ENCODE measurements around the gene LONP1. TPM values are rescaled to one million over a fixed set of nuclear protein-coding genes. Genes with fewer than 3 reads are reported as not detected.
"Not testable (repeated sequence)": the region's sequence is repeated elsewhere in the genome, so short reads cannot be mapped to it uniquely, and the experiment has no call there.

LONP1 gene
- total RNA-seq = 10 to 100 TPM; 71.7 to 79.6 TPM

DNA sequence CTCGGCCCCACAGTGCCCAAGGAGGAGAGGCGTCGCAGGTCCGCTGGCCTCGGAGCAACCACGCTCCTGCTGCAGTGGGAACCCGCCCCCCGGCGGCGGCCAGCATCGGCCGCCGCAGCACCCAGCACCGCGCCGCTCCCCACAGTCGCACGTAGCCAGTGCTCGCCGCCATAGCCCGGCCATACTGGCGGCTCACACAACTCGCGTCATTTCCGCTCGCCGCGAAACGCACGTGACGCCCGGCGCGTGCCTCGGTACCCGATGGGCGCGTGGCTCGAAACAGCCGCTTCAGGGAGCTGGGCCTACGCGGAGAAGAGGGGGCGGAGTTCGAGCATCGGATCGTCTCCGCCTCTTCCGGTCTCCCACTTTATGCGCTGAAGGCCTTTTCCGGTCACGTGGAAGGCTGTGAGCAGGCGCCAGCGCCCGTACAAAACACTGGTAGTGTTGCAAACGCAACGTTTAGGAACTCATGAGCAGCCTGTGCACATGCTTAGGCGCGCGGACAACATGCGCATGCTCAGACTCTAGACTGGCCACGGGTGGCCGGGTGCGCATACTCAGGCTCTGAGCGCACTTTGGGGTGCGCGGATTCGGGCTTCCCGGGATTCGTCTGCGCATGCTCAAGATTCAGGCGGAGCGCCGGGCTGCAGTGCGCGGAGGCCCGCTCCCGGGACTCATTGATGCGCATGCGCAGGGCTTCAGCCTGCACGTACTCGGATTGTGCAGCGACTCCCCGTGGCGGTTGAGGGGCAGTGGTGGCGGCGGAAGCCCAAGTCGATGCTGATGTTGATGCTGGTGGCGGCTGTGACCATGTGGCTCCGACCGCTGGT is at the start of gene LONP1, which contains the start of gene CATSPERD:
LONP1 (minus strand) TSS at position 186 of the 830 bp plus-strand sequence; CDS start at position 172, 14 bp downstream.
CATSPERD (plus strand) TSS at position 677 of the 830 bp plus-strand sequence; CDS start at position 778, 101 bp downstream.
- no peaks in the 10 kb centered on the region for H3K27me3 Mint-ChIP-seq
- peak within 1 kb of the TSS; percentile 97 for H3K27ac Mint-ChIP-seq
- H3K9me3 Mint-ChIP-seq = no peaks in the 10 kb centered on the region
- H3K4me1 Mint-ChIP-seq = peaks cover 33% of the 10 kb centered on the region
- H3K4me3 Mint-ChIP-seq = peak within 1 kb of the TSS; percentile 96
- POLR2A ChIA-PET = interaction anchor here (0.6 to 1.3 kb wide), 3 partner anchors 29 to 1895 kb away, joined by 4 to 5 read pairs (median 5); no protein-coding TSS in a partner anchor
- DNase-seq = peak; percentile 99
- H3K36me3 Mint-ChIP-seq (ENCODE audit: low read depth) = peaks cover 14% of the 10 kb centered on the region
- CTCF ChIA-PET = interaction anchor here (0.6 to 3.2 kb wide), 20 partner anchors 8 to 577 kb away, joined by 3 to 17 read pairs (median 4); partner anchors contain the start of genes RPL36, SAFB and SAFB2

DNA sequence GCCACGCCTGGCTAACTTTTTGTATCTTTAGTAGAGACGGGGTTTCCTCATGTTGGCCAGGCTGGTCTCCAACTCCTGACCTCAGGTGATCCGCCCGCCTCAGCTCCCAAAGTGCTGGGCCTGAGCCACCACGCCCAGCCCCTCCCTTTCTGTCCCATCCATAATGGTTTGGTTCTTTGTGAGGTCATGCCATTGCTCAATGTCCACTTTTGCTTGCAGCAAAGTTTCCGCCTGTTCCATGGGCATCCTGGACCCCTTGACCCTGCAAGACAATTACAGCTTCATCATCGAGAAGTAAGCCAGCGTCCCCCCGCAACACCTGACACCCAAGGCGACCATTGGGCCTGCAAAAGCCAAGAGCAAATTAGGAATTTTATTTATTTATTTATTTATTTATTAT is 48.0 kb upstream of the LONP1 start:
- Mint-ChIP-seq H3K36me3 (ENCODE audit: low read depth) (no peaks in the 10 kb centered on the region), H3K4me1 (no peaks in the 10 kb centered on the region), H3K27me3 (no peaks in the 10 kb centered on the region), H3K9me3 (no peaks in the 10 kb centered on the region), H3K27ac (no peak overlapping the region), H3K4me3 (no peak overlapping the region)
- CTCF ChIA-PET = no interaction called here
- no peak for DNase-seq
- POLR2A ChIA-PET = no interaction called here

DNA sequence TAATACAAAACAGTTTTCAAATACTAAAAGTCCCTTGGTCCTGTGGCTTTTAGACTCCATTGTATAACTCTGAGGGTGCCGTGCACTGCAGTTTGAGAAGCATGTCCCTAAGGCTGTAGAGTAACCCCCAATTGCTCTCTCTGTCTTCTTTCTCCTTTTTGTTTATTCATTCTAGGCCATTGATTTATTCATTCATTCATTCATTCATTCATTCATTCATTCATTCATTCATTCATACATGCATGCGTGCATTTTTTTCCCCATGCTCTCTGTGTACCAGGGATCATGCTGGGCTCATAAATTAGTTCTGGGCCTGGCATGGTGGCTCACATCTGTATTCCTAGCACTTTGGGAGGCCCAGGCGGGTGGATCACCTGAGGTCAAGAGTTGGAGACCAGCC is 45.3 kb upstream of the LONP1 start:
- ChIA-PET POLR2A (no interaction called here), CTCF (no interaction called here)
- Mint-ChIP-seq H3K27me3 (no peaks in the 10 kb centered on the region), H3K4me1 (no peaks in the 10 kb centered on the region), H3K9me3 (no peaks in the 10 kb centered on the region), H3K27ac (no peak overlapping the region), H3K36me3 (ENCODE audit: low read depth) (no peaks in the 10 kb centered on the region), H3K4me3 (no peak overlapping the region)
- no peak for DNase-seq

- no peaks in the 10 kb centered on the region for H3K36me3 Mint-ChIP-seq (ENCODE audit: low read depth)
- no peak for DNase-seq
- POLR2A ChIA-PET = no interaction called here
- H3K4me3 Mint-ChIP-seq = no peak overlapping the region
- no peak overlapping the region for H3K27ac Mint-ChIP-seq
- no peaks in the 10 kb centered on the region for H3K4me1 Mint-ChIP-seq
- no peaks in the 10 kb centered on the region for H3K27me3 Mint-ChIP-seq
- H3K9me3 Mint-ChIP-seq = no peaks in the 10 kb centered on the region
- CTCF ChIA-PET = interaction anchor here (0.6 kb wide), 1 partner anchor 673 kb away, joined by 3 read pairs; no protein-coding TSS in a partner anchor
These were observed 42.8 kb upstream of the LONP1 start for GRCh38 chr19:5762608-5763217.

- Mint-ChIP-seq H3K9me3 (no peaks in the 10 kb centered on the region), H3K27me3 (no peaks in the 10 kb centered on the region), H3K27ac (no peak overlapping the region), H3K36me3 (ENCODE audit: low read depth) (no peaks in the 10 kb centered on the region), H3K4me1 (no peaks in the 10 kb centered on the region), H3K4me3 (no peak overlapping the region)
- no peak for DNase-seq
- ChIA-PET POLR2A (no interaction called here), CTCF (interaction anchor here (0.6 kb wide), 1 partner anchor 18 kb away, joined by 3 read pairs; no protein-coding TSS in a partner anchor)
These were observed 33.8 kb upstream of the LONP1 start for GRCh38 chr19:5753743-5754142.

- H3K36me3 Mint-ChIP-seq (ENCODE audit: low read depth) = no peaks in the 10 kb centered on the region
- H3K27me3 Mint-ChIP-seq = no peaks in the 10 kb centered on the region
- CTCF ChIA-PET = no interaction called here
- no peaks in the 10 kb centered on the region for H3K9me3 Mint-ChIP-seq
- H3K4me1 Mint-ChIP-seq = no peaks in the 10 kb centered on the region
- H3K4me3 Mint-ChIP-seq = no peak overlapping the region
- no peak for DNase-seq
- no peak overlapping the region for H3K27ac Mint-ChIP-seq
- POLR2A ChIA-PET = no interaction called here
These were observed 31.8 kb upstream of the LONP1 start for GRCh38 chr19:5751709-5752108.

DNA sequence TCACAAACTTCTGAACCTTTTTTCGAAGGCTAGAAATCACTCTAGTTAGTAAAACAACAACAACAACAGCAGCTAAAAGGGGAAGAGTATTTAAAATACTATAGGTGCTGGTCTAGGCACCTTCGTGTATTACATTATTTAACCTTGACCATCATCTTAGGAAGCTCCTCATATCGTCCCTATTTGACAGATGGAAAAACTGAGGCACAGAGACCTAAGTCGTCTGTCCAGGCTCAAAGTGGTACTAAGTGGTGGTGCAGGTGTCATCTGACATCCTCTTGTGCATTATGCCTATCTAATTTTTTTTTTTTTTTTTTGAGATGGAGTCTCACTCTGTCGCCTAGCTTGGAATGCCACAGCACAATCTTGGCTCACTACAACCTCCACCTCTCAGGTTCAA is 29.6 kb upstream of the LONP1 start:
- DNase-seq = no peak
- no peaks in the 10 kb centered on the region for H3K36me3 Mint-ChIP-seq (ENCODE audit: low read depth)
- CTCF ChIA-PET = interaction anchor here (1.9 kb wide), 1 partner anchor 29 kb away, joined by 5 read pairs; the partner anchor contains the start of genes CATSPERD and LONP1
- POLR2A ChIA-PET = no interaction called here
- no peaks in the 10 kb centered on the region for H3K4me1 Mint-ChIP-seq
- H3K27ac Mint-ChIP-seq = no peak overlapping the region
- H3K9me3 Mint-ChIP-seq = no peaks in the 10 kb centered on the region
- no peaks in the 10 kb centered on the region for H3K27me3 Mint-ChIP-seq
- no peak overlapping the region for H3K4me3 Mint-ChIP-seq

GRCh38 chr19:5748920-5749319 is 29.0 kb upstream of the LONP1 start:
- POLR2A ChIA-PET; H3K36me3 Mint-ChIP-seq (ENCODE audit: low read depth): not testable (repeated sequence)
- CTCF ChIA-PET = interaction anchor here (1.9 kb wide), 1 partner anchor 29 kb away, joined by 5 read pairs; the partner anchor contains the start of genes CATSPERD and LONP1

DNA sequence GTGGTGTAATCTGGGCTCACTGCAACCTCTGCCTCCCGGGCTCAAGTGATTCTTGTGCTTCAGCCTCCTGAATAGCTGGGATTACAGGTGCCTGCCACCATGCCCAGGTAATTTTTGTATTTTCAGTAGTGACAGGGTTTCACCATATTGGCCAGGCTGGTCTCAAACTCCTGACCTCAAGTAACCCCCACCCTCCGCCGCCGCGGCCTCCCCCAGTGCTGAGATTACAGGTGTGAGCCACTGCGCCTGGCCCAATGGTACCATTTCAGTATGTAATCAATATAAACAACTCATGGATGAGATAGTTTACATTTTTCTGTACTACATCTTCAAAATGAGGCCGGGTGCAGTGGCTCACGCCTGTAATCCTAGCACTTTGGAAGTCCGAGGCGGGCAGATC is 25.1 kb upstream of the LONP1 start:
- H3K9me3 Mint-ChIP-seq; H3K27ac Mint-ChIP-seq; H3K4me3 Mint-ChIP-seq; POLR2A ChIA-PET; H3K27me3 Mint-ChIP-seq; H3K36me3 Mint-ChIP-seq (ENCODE audit: low read depth); DNase-seq; H3K4me1 Mint-ChIP-seq; CTCF ChIA-PET: not testable (repeated sequence)

More at GRCh38 chr19:5748920-5749319, 29.0 kb upstream of the LONP1 start:
- DNase-seq, H3K4me3 Mint-ChIP-seq, H3K27ac Mint-ChIP-seq, H3K4me1 Mint-ChIP-seq, H3K27me3 Mint-ChIP-seq, H3K9me3 Mint-ChIP-seq: not testable (repeated sequence)

- Mint-ChIP-seq H3K27ac (no peak overlapping the region), H3K9me3 (no peaks in the 10 kb centered on the region), H3K27me3 (peaks cover 4% of the 10 kb centered on the region), H3K36me3 (ENCODE audit: low read depth) (no peaks in the 10 kb centered on the region), H3K4me3 (no peak overlapping the region), H3K4me1 (no peaks in the 10 kb centered on the region)
- DNase-seq = no peak
- ChIA-PET POLR2A (no interaction called here), CTCF (interaction anchor here (0.5 kb wide), 1 partner anchor 8 kb away, joined by 3 read pairs; no protein-coding TSS in a partner anchor)
These were observed 23.7 kb upstream of the LONP1 start for GRCh38 chr19:5743630-5744029.

DNA sequence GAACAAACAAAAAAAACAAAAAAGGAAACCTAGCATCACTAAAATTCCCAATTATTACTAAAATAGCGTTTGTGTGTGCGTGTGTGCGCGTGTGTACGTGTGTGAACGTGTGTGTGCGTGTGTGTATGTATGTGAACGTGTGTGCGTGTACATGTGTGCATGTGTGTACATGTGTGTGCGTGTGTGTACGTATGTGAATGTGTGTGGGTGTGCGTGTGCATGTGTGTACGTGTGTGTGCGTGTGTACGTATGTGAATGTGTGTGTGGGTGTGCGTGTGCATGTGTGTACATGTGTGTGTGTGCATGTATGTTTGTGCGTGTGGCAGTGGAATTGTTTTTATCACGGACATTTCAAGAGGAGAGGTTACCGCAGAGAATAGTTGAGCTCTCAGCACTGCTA is 22.1 kb upstream of the LONP1 start:
- no peak for DNase-seq
- H3K27me3 Mint-ChIP-seq = peaks cover 4% of the 10 kb centered on the region
- no peaks in the 10 kb centered on the region for H3K36me3 Mint-ChIP-seq (ENCODE audit: low read depth)
- POLR2A ChIA-PET = no interaction called here
- no peaks in the 10 kb centered on the region for H3K9me3 Mint-ChIP-seq
- H3K27ac Mint-ChIP-seq = peak overlapping the region; percentile 76
- H3K4me1 Mint-ChIP-seq = no peaks in the 10 kb centered on the region
- no peak overlapping the region for H3K4me3 Mint-ChIP-seq
- CTCF ChIA-PET = interaction anchor here (0.9 to 1.4 kb wide), 2 partner anchors 62 to 207 kb away, joined by 3 to 5 read pairs; no protein-coding TSS in a partner anchor

DNA sequence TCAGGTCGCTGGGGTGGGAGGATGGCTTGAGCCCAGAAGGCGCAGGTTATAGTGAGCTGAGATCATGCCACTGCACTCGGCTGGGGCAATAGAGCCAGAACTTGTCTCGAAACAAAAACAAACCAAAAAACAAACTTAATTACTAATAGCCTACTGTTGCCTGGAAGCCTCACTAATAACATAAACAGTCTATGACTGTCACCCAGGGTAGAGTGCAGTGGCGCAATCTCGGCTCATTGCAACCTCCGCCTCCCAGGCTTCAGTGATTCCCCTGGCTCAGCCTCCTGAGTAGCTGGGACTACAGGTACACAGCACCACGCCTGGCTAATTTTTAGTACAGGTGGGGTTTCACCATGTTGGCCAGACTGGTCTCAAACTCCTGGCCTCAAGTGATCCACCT is 18.5 kb upstream of the LONP1 start:
- Mint-ChIP-seq H3K27me3 (peaks cover 6% of the 10 kb centered on the region), H3K4me3 (no peak overlapping the region), H3K9me3 (no peaks in the 10 kb centered on the region), H3K4me1 (no peaks in the 10 kb centered on the region), H3K27ac (no peak overlapping the region), H3K36me3 (ENCODE audit: low read depth) (no peaks in the 10 kb centered on the region)
- POLR2A ChIA-PET = no interaction called here
- DNase-seq = no peak
- CTCF ChIA-PET = interaction anchor here (0.6 kb wide), 1 partner anchor 376 kb away, joined by 3 read pairs; no protein-coding TSS in a partner anchor

- H3K27ac Mint-ChIP-seq; H3K36me3 Mint-ChIP-seq (ENCODE audit: low read depth); H3K4me3 Mint-ChIP-seq; DNase-seq; H3K4me1 Mint-ChIP-seq; H3K27me3 Mint-ChIP-seq; POLR2A ChIA-PET; H3K9me3 Mint-ChIP-seq: not testable (repeated sequence)
- CTCF ChIA-PET = interaction anchor here (2.0 kb wide), 1 partner anchor 10 kb away, joined by 5 read pairs; no protein-coding TSS in a partner anchor
These were observed 13.2 kb upstream of the LONP1 start for GRCh38 chr19:5733172-5733571.

Measured in activated CD4-positive, alpha-beta T cell treated with anti-CD3 and anti-CD28 coated beads, Interleukin-2, amount 10 ng/mL, durations not matched to agents 7 days and 5 days (primary cell).